GM12891 (cell line): ENCODE data around the gene RASGRF1.

ENCODE experiments used
- POLR2A ChIP-seq: IDR thresholded peaks from 2 replicates; pipeline ENCODE4 v1.6.1; 2011; ENCODE audit warnings: low read depth, low read length, control low read depth
- POLR2AphosphoS5 ChIP-seq: IDR thresholded peaks from 2 replicates; pipeline ENCODE4 v1.6.1; 2011; ENCODE audit warnings: low read depth, low read length, control low read depth

GRCh38 chr15:78914027-78914764 is 176.4 kb downstream of the RASGRF1 start:
- TF ChIP-seq POLR2AphosphoS5 (no peak), POLR2A (no peak)
